Measurements from ENCODE around the gene NEDD4L.

NEDD4L gene

GRCh38 chr18:58251416-58251815 is 207.4 kb downstream of the NEDD4L start:
- TF ChIP-seq, protein P1, sequence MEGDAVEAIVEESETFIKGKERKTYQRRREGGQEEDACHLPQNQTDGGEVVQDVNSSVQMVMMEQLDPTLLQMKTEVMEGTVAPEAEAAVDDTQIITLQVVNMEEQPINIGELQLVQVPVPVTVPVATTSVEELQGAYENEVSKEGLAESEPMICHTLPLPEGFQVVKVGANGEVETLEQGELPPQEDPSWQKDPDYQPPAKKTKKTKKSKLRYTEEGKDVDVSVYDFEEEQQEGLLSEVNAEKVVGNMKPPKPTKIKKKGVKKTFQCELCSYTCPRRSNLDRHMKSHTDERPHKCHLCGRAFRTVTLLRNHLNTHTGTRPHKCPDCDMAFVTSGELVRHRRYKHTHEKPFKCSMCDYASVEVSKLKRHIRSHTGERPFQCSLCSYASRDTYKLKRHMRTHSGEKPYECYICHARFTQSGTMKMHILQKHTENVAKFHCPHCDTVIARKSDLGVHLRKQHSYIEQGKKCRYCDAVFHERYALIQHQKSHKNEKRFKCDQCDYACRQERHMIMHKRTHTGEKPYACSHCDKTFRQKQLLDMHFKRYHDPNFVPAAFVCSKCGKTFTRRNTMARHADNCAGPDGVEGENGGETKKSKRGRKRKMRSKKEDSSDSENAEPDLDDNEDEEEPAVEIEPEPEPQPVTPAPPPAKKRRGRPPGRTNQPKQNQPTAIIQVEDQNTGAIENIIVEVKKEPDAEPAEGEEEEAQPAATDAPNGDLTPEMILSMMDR (IDR thresholded peaks at IDR 0.05; ENCODE audit: low read depth, low read length, missing control alignments): no peak
- no peak overlapping the region for H3K4me3 ChIP-seq (ENCODE audit: low read depth, low read length)
- no peak for DNase-seq (ENCODE audit: low read depth)

DNA sequence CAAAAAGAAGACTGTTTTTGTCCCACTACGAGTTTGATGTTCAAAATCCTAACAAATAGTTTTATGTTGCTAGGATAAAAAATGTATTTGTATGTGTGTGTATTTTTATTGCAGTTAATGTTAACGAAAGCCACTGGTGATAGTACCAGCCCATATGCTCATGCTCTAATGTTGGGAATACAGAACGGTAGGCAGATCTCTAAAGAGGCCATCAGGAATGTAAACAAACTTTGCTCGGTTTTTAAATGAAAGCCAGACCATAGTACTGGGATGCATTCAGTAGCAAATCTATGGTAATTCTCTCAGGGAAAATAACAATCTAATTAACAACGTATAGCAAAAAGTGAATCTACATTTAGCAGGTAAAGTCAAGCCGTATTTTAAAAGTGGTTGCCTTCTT is 208.1 kb downstream of the NEDD4L start:
- no peak overlapping the region for H3K4me3 ChIP-seq (ENCODE audit: low read depth, low read length)
- DNase-seq (ENCODE audit: low read depth): no peak
- TF ChIP-seq, protein P1 (IDR thresholded peaks at IDR 0.05; ENCODE audit: low read depth, low read length, missing control alignments): no peak

GRCh38 chr18:58253318-58253717 is 209.3 kb downstream of the NEDD4L start:
- TF ChIP-seq, protein P1 (IDR thresholded peaks at IDR 0.05; ENCODE audit: low read depth, low read length, missing control alignments): no peak

GRCh38 chr18:58253871-58254270 is 209.8 kb downstream of the NEDD4L start:
- no peak for DNase-seq (ENCODE audit: low read depth)
- no peak overlapping the region for H3K4me3 ChIP-seq (ENCODE audit: low read depth, low read length)
- TF ChIP-seq, protein P1 (IDR thresholded peaks at IDR 0.05; ENCODE audit: low read depth, low read length, missing control alignments): no peak

More at GRCh38 chr18:58253318-58253717, 209.3 kb downstream of the NEDD4L start:
- no peak overlapping the region for H3K4me3 ChIP-seq (ENCODE audit: low read depth, low read length)
- DNase-seq (ENCODE audit: low read depth): no peak

- DNase-seq (ENCODE audit: low read depth): no peak
- TF ChIP-seq, protein P1 (IDR thresholded peaks at IDR 0.05; ENCODE audit: low read depth, low read length, missing control alignments): no peak
- H3K4me3 ChIP-seq (ENCODE audit: low read depth, low read length): no peak overlapping the region
Observed at GRCh38 chr18:58254873-58255511, 211.0 kb downstream of the NEDD4L start.

DNA sequence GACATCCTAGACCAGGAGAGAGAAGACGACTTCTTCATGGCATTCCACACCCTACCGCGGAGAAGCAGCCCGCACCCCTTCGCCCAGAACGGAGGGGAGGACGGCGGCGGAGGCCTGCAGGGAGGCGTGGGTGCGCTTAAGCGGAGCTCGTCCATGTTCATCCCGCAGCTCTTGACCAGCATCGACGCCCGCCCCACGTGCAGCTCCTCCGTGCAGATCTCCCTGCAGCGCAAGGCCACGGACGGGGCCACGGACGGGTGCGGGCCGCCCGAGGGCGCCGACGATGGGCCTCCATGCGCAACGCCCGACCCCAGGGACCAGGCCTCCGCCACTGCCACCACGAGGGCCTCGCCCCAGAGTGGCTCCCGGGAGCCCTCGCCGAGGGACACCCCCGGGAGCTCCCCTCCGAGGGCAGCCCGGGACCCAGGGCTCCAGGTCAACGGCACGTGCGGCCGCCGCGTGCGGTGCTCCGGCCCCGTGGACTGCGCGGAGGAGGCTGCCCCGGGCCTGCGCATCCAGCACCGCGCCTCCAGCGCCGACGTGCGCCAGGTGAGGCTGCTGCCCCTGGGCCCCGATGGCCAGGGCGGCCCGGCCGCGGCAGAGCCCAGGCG is 211.8 kb downstream of the NEDD4L start:
- TF ChIP-seq, protein P1 (IDR thresholded peaks at IDR 0.05; ENCODE audit: low read depth, low read length, missing control alignments): no peak
- DNase-seq (ENCODE audit: low read depth): no peak
- no peak overlapping the region for H3K4me3 ChIP-seq (ENCODE audit: low read depth, low read length)
